MM.1S (cell line): Measurements from ENCODE around the gene AHSG.
"Not testable (repeated sequence)": the region's sequence is repeated elsewhere in the genome, so short reads cannot be mapped to it uniquely, and the experiment has no call there.

Source experiments
- EZH2 ChIP-seq: fragments of 300-600 bp; sonication (generic); optimal IDR thresholded peaks from 2 replicates; pipeline ENCODE3; 2017; ENCODE audit warnings: low read depth, mild to moderate bottlenecking, antibody characterized with exemption, low read length, mixed read lengths
- TF ChIP-seq, protein P1 (sequence below): fragments of 300-600 bp; sonication (generic); IDR thresholded peaks from 2 replicates; pipeline ENCODE4 v1.5.1; 2016; ENCODE audit warnings: antibody characterized with exemption, low read length, mixed read lengths

DNA sequence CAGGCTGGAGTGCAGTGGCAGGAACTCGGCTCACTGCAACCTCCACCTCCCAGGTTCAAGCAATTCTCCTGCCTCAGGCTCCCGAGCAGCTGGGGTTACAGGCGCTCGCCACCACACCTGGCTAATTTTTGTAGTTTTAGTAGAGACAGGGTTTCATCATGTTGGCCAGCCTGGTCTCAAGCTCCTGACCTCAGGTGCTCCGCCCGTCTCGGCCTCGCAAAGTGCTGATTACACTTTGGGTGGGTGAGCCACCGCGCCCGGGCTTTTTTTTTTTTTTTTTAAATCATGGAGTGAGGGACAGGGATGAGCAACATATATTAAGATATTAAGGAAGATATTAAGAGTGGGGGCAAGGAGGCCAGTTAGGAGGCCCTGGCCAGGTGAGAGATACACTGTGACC lies 43.5 kb upstream of the AHSG start:
- TF ChIP-seq, protein P1, sequence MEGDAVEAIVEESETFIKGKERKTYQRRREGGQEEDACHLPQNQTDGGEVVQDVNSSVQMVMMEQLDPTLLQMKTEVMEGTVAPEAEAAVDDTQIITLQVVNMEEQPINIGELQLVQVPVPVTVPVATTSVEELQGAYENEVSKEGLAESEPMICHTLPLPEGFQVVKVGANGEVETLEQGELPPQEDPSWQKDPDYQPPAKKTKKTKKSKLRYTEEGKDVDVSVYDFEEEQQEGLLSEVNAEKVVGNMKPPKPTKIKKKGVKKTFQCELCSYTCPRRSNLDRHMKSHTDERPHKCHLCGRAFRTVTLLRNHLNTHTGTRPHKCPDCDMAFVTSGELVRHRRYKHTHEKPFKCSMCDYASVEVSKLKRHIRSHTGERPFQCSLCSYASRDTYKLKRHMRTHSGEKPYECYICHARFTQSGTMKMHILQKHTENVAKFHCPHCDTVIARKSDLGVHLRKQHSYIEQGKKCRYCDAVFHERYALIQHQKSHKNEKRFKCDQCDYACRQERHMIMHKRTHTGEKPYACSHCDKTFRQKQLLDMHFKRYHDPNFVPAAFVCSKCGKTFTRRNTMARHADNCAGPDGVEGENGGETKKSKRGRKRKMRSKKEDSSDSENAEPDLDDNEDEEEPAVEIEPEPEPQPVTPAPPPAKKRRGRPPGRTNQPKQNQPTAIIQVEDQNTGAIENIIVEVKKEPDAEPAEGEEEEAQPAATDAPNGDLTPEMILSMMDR, result not testable (repeated sequence)
- TF ChIP-seq EZH2, result not testable (repeated sequence)
